Stomach (tissue), 4 donors: ENCODE results near the gene GPR61.

Experiments
- CTCF ChIP-seq, 7 experiments: fragments of 450-650 bp in 4 of 7; fragments of 200-600 bp in 3 of 7; sonication (generic) in 3 of 7; IDR thresholded peaks; one replicate each; pipeline ENCODE4 v1.5.1; 2016 to 2019; ENCODE audit warnings: antibody characterized with exemption in 7 of 7, control low read depth in 2 of 7, mild to moderate bottlenecking in 1 of 7
- EP300 ChIP-seq: sonication (generic); formaldehyde crosslinking; IDR thresholded peaks from one replicate; pipeline ENCODE4 v1.6.1; 2017; ENCODE audit warnings: antibody characterized with exemption
- POLR2A ChIP-seq, 4 donors: fragments of 450-650 bp; IDR thresholded peaks; one replicate each; pipeline ENCODE4 v1.6.1; 2016; ENCODE audit warnings: antibody characterized with exemption in 4 of 4, control low read depth in 2 of 4, mild to moderate bottlenecking in 1 of 4, moderate library complexity in 1 of 4

- TF ChIP-seq POLR2A (IDR thresholded peaks at IDR 0.05) (no peak), EP300 (no peak), CTCF (IDR thresholded peaks at IDR 0.05) (no peak)
These were observed 16.9 kb downstream of the GPR61 start for GRCh38 chr1:109556563-109556962.
